GM18526 (cell line): ENCODE measurements around the gene SCP2.

Source experiments
- POLR2A ChIP-seq: IDR thresholded peaks from 3 replicates; pipeline ENCODE4 v1.6.1; 2011; ENCODE audit not compliant: insufficient read length; ENCODE audit errors: extremely low read depth

SCP2 gene

DNA sequence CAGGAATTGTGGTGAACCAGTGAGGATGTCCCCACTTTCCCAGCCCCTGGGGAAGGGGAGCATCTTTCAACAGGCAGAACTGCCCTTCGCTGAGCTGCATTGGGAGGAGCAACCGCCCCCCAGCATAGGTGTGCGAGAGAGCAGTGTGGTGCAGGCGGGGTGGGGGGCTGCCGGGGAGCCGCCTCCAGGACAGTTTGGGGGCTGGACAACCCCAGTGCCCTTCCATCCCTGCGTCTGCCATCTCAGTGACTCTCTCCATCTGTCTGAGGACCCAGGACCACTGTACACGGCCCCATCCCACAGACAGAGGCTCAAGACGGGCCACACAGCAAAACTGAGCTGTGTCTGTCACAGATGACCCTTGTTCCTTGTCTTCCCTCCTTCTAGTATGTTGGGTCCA lies 149.1 kb downstream of the SCP2 start:
- TF ChIP-seq POLR2A = no peak

- no peak for TF ChIP-seq POLR2A
Observed at GRCh38 chr1:53076721-53077598, 149.9 kb downstream of the SCP2 start.

DNA sequence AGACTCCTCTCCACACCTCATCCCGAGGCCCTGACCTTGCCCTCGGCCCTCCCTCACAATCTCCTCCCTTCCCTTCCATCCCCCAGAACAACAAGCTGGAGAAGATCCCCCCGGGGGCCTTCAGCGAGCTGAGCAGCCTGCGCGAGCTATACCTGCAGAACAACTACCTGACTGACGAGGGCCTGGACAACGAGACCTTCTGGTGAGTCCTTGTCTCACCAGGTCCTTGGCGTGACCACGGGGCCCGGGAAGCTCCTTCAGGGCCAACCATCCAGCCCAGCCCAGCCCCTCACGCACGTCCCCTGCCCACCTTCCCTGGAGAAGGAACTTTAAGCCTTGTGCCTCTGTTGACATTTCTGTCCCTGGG lies 150.5 kb downstream of the SCP2 start:
- no peak for TF ChIP-seq POLR2A

- no peak for TF ChIP-seq POLR2A
Observed at GRCh38 chr1:53078333-53079101, 151.4 kb downstream of the SCP2 start.

- no peak for TF ChIP-seq POLR2A
Observed at GRCh38 chr1:53079251-53079650, 152.2 kb downstream of the SCP2 start.

DNA sequence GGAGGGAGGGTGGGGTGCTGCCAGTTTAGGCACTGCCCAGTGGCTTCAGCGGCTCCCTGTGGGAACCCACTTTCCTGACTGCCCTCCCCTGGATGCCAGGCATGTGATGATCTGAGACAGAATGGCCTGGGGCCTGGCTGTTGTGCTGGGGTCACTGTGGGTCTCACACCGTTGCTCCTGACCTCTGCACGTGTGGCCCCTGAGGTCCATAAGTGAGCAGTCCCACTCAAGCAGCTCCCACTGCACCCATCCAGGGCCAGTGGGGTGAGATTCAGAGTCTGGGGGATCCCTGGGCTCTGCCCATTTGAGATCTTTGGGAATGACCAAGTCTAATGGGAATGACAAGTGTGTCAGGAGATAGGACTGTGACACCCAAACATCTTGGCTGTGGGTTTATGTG lies 153.0 kb downstream of the SCP2 start:
- TF ChIP-seq POLR2A = no peak

DNA sequence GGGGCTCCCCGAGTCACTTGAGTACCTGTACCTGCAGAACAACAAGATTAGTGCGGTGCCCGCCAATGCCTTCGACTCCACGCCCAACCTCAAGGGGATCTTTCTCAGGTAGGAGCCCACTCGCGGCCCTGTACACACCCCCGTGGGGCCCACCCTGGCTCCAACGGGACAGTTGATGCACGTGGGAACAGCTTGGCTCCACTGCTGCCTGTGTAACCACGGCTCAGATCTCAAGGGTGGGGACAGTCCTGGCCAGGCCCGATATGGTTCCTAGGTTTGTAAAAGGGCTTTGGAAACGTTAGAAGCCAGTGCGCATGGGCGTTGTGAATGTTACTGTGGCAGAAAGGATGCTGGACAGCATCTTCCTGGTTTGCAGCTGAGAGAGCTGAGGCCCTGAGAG lies 153.7 kb downstream of the SCP2 start:
- no peak for TF ChIP-seq POLR2A

DNA sequence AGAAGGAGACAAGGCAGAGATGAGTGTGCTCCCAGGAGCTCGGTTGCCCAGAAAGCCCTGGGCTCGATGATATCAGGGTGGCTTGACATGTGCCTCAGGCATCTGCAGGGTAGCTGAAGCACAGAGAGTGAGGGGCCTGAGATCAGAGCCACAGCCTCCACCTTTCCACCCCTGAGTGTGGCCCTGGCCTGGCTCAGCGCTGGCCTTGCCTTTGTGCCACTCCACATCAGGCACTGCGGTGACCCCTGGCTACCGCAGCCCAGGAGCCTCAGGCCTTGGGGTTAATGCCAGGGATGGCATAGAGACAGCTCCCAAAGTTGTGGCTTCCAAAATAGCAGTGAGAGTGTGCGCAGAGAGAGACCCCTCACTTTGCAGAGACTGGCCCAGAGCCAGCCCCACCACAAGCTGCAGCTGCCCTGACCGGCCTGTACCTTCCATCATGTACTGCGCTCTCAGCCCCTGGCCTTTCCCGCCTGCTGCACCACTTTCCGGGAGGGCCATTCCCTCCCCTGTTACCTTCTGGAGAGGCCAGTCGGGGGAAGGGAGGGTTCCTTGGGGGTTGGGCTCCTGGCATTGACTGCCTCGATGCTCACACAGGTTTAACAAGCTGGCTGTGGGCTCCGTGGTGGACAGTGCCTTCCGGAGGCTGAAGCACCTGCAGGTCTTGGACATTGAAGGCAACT lies 154.4 kb downstream of the SCP2 start:
- no peak for TF ChIP-seq POLR2A

DNA sequence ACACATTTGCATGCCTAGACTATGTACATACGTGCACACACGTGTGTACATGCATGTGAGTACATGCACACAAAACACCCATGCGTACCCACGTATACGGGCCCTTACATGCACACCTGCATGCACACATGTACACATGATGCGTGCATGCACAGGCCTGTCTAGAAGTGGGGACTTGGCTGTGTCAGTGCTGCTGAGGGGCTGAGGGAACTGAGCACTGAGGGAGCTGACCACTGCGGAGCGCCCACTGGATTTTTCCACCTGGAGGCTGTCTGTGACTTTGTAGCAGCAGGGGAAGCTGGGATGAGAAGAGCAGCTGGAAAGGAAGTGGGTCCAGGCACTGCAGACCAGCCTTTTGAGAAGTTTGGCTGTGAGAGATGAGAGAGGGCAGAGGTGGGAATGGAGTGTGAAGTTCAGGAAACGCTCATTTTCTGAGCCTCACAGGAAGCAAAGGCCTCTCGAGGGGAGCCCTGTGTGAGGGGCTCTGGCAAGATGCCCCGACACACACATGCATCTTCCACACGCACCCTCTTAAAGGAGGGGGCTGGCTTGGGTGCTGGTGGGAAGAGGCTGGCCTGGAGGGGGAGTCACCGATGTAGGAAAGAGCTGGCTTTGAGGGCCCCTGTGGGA lies 155.9 kb downstream of the SCP2 start:
- no peak for TF ChIP-seq POLR2A

DNA sequence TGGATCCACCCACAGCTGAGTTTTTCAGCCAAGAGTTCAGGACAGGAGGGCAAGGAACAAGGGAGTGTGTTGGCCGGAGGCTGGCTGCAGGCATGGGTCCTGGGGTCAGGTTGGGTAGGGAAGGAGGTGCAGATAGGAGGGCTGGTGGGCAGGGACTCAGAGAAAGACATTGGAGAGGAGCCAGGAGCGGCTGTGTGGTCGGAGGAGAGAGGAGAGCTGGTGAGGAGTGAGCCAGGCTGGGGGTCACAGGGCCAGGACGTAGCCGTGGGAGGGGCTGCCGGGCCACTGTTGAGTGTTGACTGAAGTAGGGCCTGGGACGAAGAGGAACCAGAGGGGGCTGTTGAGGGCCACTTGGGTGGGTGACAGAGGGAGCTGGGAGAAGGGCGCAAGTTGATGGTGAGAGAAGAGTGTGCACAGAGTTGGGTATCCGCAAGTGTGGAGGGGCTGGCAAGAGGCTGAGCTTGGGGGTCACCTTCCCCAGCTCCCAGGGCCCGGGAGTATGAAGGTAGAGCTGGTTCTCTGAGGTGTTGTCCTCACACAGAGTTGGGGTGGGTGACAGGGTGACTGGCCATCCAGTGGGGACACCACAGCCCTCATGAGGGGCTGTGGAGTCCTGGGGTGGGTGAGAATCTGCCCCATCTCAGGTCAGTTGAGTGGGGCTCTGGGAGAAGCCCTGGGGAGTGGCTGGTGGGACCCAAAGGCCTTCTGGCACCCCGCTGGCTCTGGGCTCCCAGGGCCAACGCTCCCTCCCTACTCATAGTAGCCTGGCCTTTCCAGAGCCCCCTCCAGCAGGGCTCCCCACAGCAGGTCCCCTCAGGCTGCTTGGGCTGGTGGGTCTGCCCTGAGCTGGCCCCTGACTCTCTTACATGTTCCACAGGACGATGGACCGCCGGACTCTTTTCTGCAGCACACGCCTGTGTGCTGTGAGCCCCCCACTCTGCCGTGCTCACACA lies 156.8 kb downstream of the SCP2 start:
- no peak for TF ChIP-seq POLR2A

DNA sequence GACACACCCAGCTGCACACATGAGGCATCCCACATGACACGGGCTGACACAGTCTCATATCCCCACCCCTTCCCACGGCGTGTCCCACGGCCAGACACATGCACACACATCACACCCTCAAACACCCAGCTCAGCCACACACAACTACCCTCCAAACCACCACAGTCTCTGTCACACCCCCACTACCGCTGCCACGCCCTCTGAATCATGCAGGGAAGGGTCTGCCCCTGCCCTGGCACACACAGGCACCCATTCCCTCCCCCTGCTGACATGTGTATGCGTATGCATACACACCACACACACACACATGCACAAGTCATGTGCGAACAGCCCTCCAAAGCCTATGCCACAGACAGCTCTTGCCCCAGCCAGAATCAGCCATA lies 157.5 kb downstream of the SCP2 start:
- no peak for TF ChIP-seq POLR2A

GRCh38 chr1:53085405-53085804 lies 158.3 kb downstream of the SCP2 start:
- TF ChIP-seq POLR2A = no peak

DNA sequence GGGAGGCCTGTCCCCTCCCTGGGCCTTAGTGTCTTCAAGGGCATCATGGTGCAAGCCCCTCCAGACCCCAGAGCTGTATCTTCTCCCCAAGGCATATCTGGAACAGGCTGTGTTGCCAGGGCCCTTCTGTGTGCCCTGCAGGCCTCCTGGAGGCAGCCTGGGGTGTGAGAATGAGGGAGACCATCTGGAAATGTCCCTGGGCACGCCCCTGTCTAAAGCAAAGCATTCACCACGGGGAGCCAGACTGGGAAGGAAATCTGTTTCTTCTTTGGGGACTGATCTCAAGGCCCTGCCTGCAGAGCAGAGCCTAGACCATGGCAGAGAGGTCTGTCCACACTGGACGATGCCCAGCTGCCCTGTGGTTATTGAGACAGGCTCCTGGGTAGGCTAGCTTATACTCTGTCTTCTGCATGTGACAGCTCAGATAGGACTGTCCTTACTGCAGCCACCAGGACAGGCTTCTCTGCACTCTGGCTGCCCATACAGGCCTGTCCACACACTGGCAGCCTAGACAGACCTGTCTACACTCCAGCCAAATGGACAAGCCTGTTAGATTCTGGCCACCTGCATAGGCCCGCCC lies 159.5 kb downstream of the SCP2 start:
- no peak for TF ChIP-seq POLR2A
